SK-N-SH (cell line): ENCODE results near the gene SIL1. TPM values are rescaled to one million over a fixed set of nuclear protein-coding genes. Genes with fewer than 3 reads are reported as not detected.

Source experiments
- CTCF ChIA-PET: fragments of 300-600, 350-600 bp; formaldehyde crosslinking; extraction: SDS; loops from one replicate; lab custom pipeline; 2021; lab: Yijun Ruan, JAX
- POLR2A ChIA-PET: fragments of 350-600 bp; sonication (Branson Sonifier 250); formaldehyde crosslinking; extraction: SDS; loops from one replicate; lab custom pipeline; 2020; ENCODE audit warnings: antibody characterized with exemption, inconsistent platforms; lab: Yijun Ruan, JAX
- DNase-seq: peaks from one replicate; pipeline ENCODE4 v3.0.0; 2012
- H2AFZ ChIP-seq: fragments of 200-600 bp; sonication (generic); 2 replicates; pipeline ENCODE4 v1.8.1; 2016; ENCODE audit warnings: antibody characterized with exemption, mild to moderate bottlenecking, low read depth
- H3F3A ChIP-seq: fragments of 200-600 bp; sonication (generic); replicated peaks from 2 replicates; pipeline ENCODE3; 2016; ENCODE audit warnings: antibody characterized with exemption, mild to moderate bottlenecking; ENCODE audit not compliant: insufficient read depth
- H3K27ac ChIP-seq, 2 experiments: fragments of 200-500 bp in 1 of 2; fragments of 200-600 bp in 1 of 2; sonication (Bioruptor generic) in 1 of 2; sonication (generic), shearing (Covaris generic) in 1 of 2; 2 replicates each; pipeline versions ENCODE4 v1.5.1 to v1.6.1; 2014 to 2016; ENCODE audit warnings: low read depth in 2 of 2, inconsistent platforms in 1 of 2, low read length in 1 of 2, mild to moderate bottlenecking in 1 of 2, mixed read lengths in 1 of 2
- H3K27me3 ChIP-seq: fragments of 200-600 bp; sonication (generic), shearing (Covaris generic); 2 replicates; pipeline ENCODE4 v1.6.1; 2016; ENCODE audit warnings: mixed run types; ENCODE audit not compliant: insufficient read depth
- H3K36me3 ChIP-seq, 2 experiments: fragments of 200-500 bp in 1 of 2; fragments of 200-600 bp in 1 of 2; sonication (Bioruptor generic) in 1 of 2; sonication (generic) in 1 of 2; replicated peaks in 1 of 2; 2 replicates each; pipeline versions ENCODE3 to v1.5.1; 2014 to 2016; ENCODE audit warnings: low read length in 1 of 2, mild to moderate bottlenecking in 1 of 2; ENCODE audit not compliant: insufficient read depth in 2 of 2, control insufficient read depth in 1 of 2
- H3K4me1 ChIP-seq, 2 experiments: fragments of 200-500 bp in 1 of 2; fragments of 200-600 bp in 1 of 2; sonication (Bioruptor generic) in 1 of 2; sonication (generic), shearing (Covaris generic) in 1 of 2; 2 replicates each; pipeline versions ENCODE4 v1.5.1 to v1.6.1; 2014 to 2016; ENCODE audit warnings: low read depth in 1 of 2, low read length in 1 of 2, mixed run types in 1 of 2; ENCODE audit not compliant: insufficient read depth in 2 of 2, control insufficient read depth in 1 of 2
- H3K4me2 ChIP-seq: fragments of 200-600 bp; sonication (generic), shearing (Covaris generic); 2 replicates; pipeline ENCODE4 v1.6.1; 2017; ENCODE audit warnings: mixed run types
- H3K4me3 ChIP-seq, 2 experiments: fragments of 200-500 bp in 1 of 2; fragments of 200-600 bp in 1 of 2; sonication (Bioruptor generic) in 1 of 2; sonication (generic), shearing (Covaris generic) in 1 of 2; 2 replicates each; pipeline versions ENCODE4 v1.5.1 to v1.8.1; 2014 to 2016; ENCODE audit warnings: low read depth in 2 of 2, inconsistent platforms in 1 of 2, low read length in 1 of 2, mild to moderate bottlenecking in 1 of 2, mixed read lengths in 1 of 2, moderate library complexity in 1 of 2
- H3K79me2 ChIP-seq: fragments of 200-600 bp; sonication (generic); 2 replicates; pipeline ENCODE4 v1.8.1; 2017; ENCODE audit warnings: mild to moderate bottlenecking; ENCODE audit not compliant: insufficient read depth
- H3K9ac ChIP-seq: fragments of 200-600 bp; sonication (generic); 2 replicates; pipeline ENCODE4 v1.6.1; 2017; ENCODE audit warnings: mixed run types
- H3K9me2 ChIP-seq: fragments of 200-600 bp; sonication (generic); 2 replicates; pipeline ENCODE4 v1.6.1; 2017; ENCODE audit warnings: mixed run types
- H3K9me3 ChIP-seq: fragments of 200-600 bp; sonication (generic); 2 replicates; pipeline ENCODE4 v1.6.1; 2017; ENCODE audit warnings: mixed run types, mild to moderate bottlenecking, moderate library complexity
- H4K20me1 ChIP-seq: fragments of 200-600 bp; sonication (generic); 2 replicates; pipeline ENCODE4 v1.6.1; 2017; ENCODE audit warnings: mild to moderate bottlenecking, mixed run types; ENCODE audit not compliant: insufficient read depth
- CHD2 ChIP-seq: fragments of 150-350 bp; IDR thresholded peaks from 2 replicates; pipeline ENCODE4 v1.6.1; 2018; ENCODE audit warnings: low read length; ENCODE audit not compliant: partially characterized antibody
- CTCF ChIP-seq: fragments of 200-600 bp; sonication (generic); IDR thresholded peaks from 2 replicates; pipeline ENCODE4 v1.6.1; 2017; ENCODE audit warnings: antibody characterized with exemption, mild to moderate bottlenecking, moderate library complexity
- ELF1 ChIP-seq: IDR thresholded peaks from 2 replicates; pipeline ENCODE4 v1.4.0; 2012
- FOSL2 ChIP-seq: IDR thresholded peaks from 2 replicates; pipeline ENCODE4 v1.4.0; 2012; ENCODE audit warnings: low read depth, mild to moderate bottlenecking, moderate library complexity, borderline replicate concordance
- FOXJ3 ChIP-seq: sonication (generic); formaldehyde crosslinking; IDR thresholded peaks from 2 replicates; pipeline ENCODE4 v1.5.1; 2020; ENCODE audit warnings: mild to moderate bottlenecking, missing genetic modification reagents
- GABPA ChIP-seq: IDR thresholded peaks from 2 replicates; pipeline ENCODE4 v1.4.0; 2012; ENCODE audit warnings: low read depth, mild to moderate bottlenecking
- MEF2A ChIP-seq: IDR thresholded peaks from 2 replicates; pipeline ENCODE4 v1.4.0; 2012; ENCODE audit warnings: low read depth, borderline replicate concordance
- MXI1 ChIP-seq: IDR thresholded peaks from 2 replicates; pipeline ENCODE4 v1.6.1; 2012; ENCODE audit warnings: mild to moderate bottlenecking, low read depth, low read length, improper control_type of control experiment
- NFIC ChIP-seq: IDR thresholded peaks from 2 replicates; pipeline ENCODE4 v1.4.0; 2012; ENCODE audit warnings: borderline replicate concordance
- POLR2AphosphoS5 ChIP-seq: IDR thresholded peaks from 2 replicates; pipeline ENCODE4 v1.6.1; 2012; ENCODE audit warnings: low read depth, low read length
- RAD21 ChIP-seq: IDR thresholded peaks from 2 replicates; pipeline ENCODE4 v1.6.1; 2012; ENCODE audit warnings: mild to moderate bottlenecking, low read length
- REST ChIP-seq: IDR thresholded peaks from 2 replicates; pipeline ENCODE4 v1.6.1; 2012; ENCODE audit warnings: mild to moderate bottlenecking, low read depth, low read length, moderate library complexity
- RFX5 ChIP-seq: IDR thresholded peaks from 2 replicates; pipeline ENCODE4 v1.6.1; 2012; ENCODE audit warnings: mild to moderate bottlenecking, improper control_type of control experiment, low read length
- SMC3 ChIP-seq: IDR thresholded peaks from 2 replicates; pipeline ENCODE4 v1.6.1; 2012; ENCODE audit warnings: low read depth, low read length, improper control_type of control experiment
- TAF1 ChIP-seq: IDR thresholded peaks from 2 replicates; pipeline ENCODE4 v1.6.1; 2012; ENCODE audit warnings: low read depth, mild to moderate bottlenecking, low read length, moderate library complexity, borderline replicate concordance
- TCF12 ChIP-seq: IDR thresholded peaks from 2 replicates; pipeline ENCODE4 v1.4.0; 2012
- TEAD4 ChIP-seq: IDR thresholded peaks from 2 replicates; pipeline ENCODE4 v1.4.0; 2012; ENCODE audit warnings: mild to moderate bottlenecking, borderline replicate concordance; ENCODE audit not compliant: insufficient read depth
- USF1 ChIP-seq: IDR thresholded peaks from 2 replicates; pipeline ENCODE4 v1.4.0; 2012; ENCODE audit warnings: low read depth, borderline replicate concordance
- WGBS: methylation state at CpG from one replicate; pipeline ENCODE4 v1.1.6; 2017; ENCODE audit warnings: low lambda C conversion rate; 5-methylcytosine and 5-hydroxymethylcytosine counted together
- polyA plus RNA-seq, 3 experiments: library from polyadenylated mRNA; depleted of rRNA; stranded (reverse); fragments of >200 nt; gene quantifications; 2 replicates each; pipeline ENCODE4 v1.2.3, GENCODE V29; 2012

Gene SIL1
- polyA plus RNA-seq, 1 of the 3 experiments (the other 2 are of a cell fraction), result 25.9 TPM

GRCh38 chr5:138927544-138927943, 270.6 kb downstream of the SIL1 start:
- CTCF ChIA-PET, result interaction anchor here (0.6 to 1.1 kb wide), 2 partner anchors 286 to 377 kb away, joined by 3 read pairs; no protein-coding TSS in a partner anchor
- no peaks in the 10 kb centered on the region for H3K27me3 ChIP-seq

GRCh38 chr5:138926688-138927448, 271.3 kb downstream of the SIL1 start:
- Histone ChIP-seq H3K9me2 (no peaks in the 10 kb centered on the region), H3K4me3 (no peak overlapping the region), H4K20me1 (peaks cover 10% of the 10 kb centered on the region; the same call in 1 of the 2 replicates), H3K4me1 (peaks cover 0 to 30% of the 10 kb centered on the region in 2 experiments; a peak in 2 of 4 replicates), H3F3A (no peaks in the 10 kb centered on the region), H3K27ac (peak overlapping the region in 1 of 2 experiments; percentile 86; a peak in 2 of 4 replicates), H3K36me3 (peaks cover 54 to 59% of the 10 kb centered on the region in 2 experiments), H3K79me2 (peaks cover 20% of the 10 kb centered on the region), H3K27me3 (no peaks in the 10 kb centered on the region), H3K4me2 (no peak overlapping the region), H2AFZ (no peak overlapping the region), H3K9me3 (no peaks in the 10 kb centered on the region), H3K9ac (no peak overlapping the region)
- TF ChIP-seq USF1, result no peak
- TF ChIP-seq POLR2AphosphoS5, result no peak
- TF ChIP-seq CHD2, result no peak
- TF ChIP-seq REST, result no peak
- TF ChIP-seq TAF1, result no peak
- no peak for TF ChIP-seq RFX5
- TF ChIP-seq SMC3, result no peak
- no peak for TF ChIP-seq TCF12
- TF ChIP-seq FOSL2, result no peak
- no peak for TF ChIP-seq TEAD4
- no peak for TF ChIP-seq CTCF
- no peak for TF ChIP-seq MEF2A
- no peak for TF ChIP-seq GABPA
- no peak for TF ChIP-seq FOXJ3 (CRISPR knock-in tag)
- TF ChIP-seq NFIC, result no peak
- TF ChIP-seq ELF1, result no peak
- 98% methylated on average over 16 of the region's 16 CpGs for WGBS
- CTCF ChIA-PET, result no interaction called here
- POLR2A ChIA-PET, result no interaction called here
- DNase-seq, result no peak

More at GRCh38 chr5:138927544-138927943, 270.6 kb downstream of the SIL1 start:
- H3K9me2 ChIP-seq, result no peaks in the 10 kb centered on the region
- H3K4me1 ChIP-seq, result peaks cover 0 to 30% of the 10 kb centered on the region in 2 experiments; a peak in 2 of 4 replicates
- POLR2A ChIA-PET, result interaction anchor here (1.1 kb wide), 1 partner anchor 11 kb away, joined by 3 read pairs; no protein-coding TSS in a partner anchor
- H3K9me3 ChIP-seq, result no peaks in the 10 kb centered on the region
- H3F3A ChIP-seq, result no peaks in the 10 kb centered on the region
- peaks cover 6% of the 10 kb centered on the region; the same call in 1 of the 2 replicates for H4K20me1 ChIP-seq
- no peak for DNase-seq
- H3K4me3 ChIP-seq, result no peak overlapping the region
- TF ChIP-seq RAD21 (no peak), MXI1 (peak; percentile 74; the same call in 1 of the 2 replicates)
- TF ChIP-seq, all 33 proteins: peak for 1
- H3K9ac ChIP-seq, result no peak overlapping the region
- 52% methylated on average over 8 of the region's 8 CpGs for WGBS
- peaks cover 48 to 65% of the 10 kb centered on the region in 2 experiments for H3K36me3 ChIP-seq
- H3K79me2 ChIP-seq, result peaks cover 14% of the 10 kb centered on the region
- peak overlapping the region in 1 of 2 experiments; percentile 86; a peak in 2 of 4 replicates for H3K27ac ChIP-seq
- no peak overlapping the region for H2AFZ ChIP-seq
- no peak overlapping the region for H3K4me2 ChIP-seq
